HuH-7 (cell line): ENCODE data around the gene CAMTA1.
"Not testable (repeated sequence)": the region's sequence is repeated elsewhere in the genome, so short reads cannot be mapped to it uniquely, and the experiment has no call there.

ENCODE experiments used
- DNase-seq: peaks from one replicate; pipeline ENCODE4 v3.0.0; 2011; ENCODE audit warnings: low spot score

CAMTA1 gene

GRCh38 chr1:7679159-7679872 lies 894.1 kb downstream of the CAMTA1 start:
- no peak for DNase-seq

DNA sequence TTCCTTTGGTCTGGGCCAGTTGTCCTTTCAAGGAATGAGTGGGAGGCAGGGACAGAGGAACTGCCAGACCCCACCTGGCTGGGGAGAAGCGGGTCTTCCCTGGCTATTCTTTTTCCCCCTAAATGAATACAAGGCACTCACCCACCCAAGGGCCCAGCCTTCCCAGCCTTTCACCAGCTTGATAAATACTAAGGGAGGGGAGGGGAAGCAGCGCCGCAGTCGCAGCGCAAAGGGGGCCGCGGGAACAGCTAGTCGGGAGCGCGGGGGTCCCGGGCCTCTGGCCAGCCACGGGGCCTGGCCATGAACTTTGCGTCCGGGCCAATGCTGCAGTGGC lies 894.6 kb downstream of the CAMTA1 start:
- no peak for DNase-seq

- DNase-seq: peak; percentile 46
Measured at GRCh38 chr1:7680207-7680954, 895.1 kb downstream of the CAMTA1 start.

DNA sequence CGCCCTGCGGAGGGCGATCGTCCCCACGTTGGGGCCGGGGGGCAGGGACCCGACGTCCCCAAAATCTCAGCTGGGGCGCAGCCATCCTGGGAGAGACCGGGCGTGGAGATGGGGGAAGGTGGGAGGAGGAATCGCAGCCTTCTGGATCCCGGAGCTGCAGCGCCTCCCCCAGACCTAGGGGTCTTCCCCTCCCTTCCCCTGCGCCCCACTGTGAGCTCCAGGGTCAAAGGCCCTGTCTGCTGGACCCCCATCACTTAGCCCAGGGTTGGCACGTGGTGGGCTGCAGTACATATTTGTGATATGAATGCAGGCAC lies 895.7 kb downstream of the CAMTA1 start:
- DNase-seq: no peak

- DNase-seq: no peak
Measured at GRCh38 chr1:7681401-7681800, 896.1 kb downstream of the CAMTA1 start.

DNA sequence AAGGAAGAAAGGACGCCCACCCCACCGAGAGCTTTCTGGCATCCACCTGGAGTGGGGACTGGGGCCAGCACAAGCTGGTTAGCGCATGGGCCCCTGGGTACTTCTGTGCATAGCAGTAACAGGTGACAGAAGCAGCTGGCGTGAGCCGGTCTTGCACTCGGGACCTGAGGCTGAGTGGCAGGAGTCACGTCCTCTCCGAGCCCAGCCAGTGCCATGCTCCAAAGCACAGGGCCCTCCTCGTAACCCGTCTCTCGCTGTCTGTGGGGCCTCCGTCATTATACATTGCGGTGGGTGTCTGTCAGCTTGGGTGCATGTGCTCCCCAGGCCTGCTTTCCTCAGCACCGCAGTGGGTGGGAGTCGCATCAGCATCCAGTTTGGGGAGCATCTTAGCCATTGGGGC lies 898.3 kb downstream of the CAMTA1 start:
- DNase-seq: no peak

DNA sequence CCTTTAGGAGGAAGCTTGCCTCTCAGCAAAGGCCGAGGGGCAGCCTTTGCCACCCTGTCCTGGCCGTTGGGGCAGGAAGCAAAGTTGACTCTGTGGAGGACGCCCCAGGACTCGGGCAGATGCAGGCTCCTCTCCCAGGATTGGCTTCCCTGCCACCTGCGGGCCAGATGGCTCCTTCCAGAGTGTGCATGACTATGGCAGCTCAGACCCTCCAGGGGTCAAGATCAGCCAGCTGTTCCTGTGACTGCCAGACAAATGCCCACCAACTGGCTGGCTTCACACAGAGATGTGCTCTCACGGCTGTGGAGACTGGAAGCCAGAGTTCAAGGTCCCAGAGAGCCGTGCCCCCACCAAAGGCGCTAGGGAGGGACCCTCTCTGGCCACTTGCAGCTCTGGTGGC lies 898.9 kb downstream of the CAMTA1 start:
- DNase-seq: no peak

GRCh38 chr1:7684861-7685635 lies 899.8 kb downstream of the CAMTA1 start:
- DNase-seq: no peak

DNA sequence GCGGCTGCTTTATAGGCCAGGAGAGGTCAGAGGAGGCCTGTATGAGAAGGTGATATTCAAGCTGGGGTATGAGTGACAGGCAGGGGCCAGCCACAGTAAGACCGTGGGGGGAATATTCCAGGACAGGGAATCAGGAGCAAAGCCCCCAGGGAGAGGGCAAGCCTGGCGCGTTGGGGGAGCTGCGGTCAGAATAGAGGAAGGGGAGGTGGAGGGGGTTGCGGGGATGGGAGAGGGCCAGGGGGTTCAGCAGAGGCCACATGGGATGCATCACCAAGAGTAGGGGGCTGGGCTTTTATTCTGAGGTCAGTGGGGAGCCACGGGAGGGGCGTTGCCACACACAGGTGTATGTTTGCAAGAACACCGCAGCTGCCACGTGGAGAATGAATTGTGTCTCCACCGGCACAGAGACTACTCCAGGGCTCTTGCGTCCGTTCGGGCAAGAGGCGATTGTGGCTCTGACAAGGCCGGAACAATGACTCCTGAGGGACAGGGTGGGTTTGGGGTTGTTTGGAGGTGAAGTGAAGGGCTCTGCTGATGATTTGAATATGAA lies 901.1 kb downstream of the CAMTA1 start:
- DNase-seq: no peak

DNA sequence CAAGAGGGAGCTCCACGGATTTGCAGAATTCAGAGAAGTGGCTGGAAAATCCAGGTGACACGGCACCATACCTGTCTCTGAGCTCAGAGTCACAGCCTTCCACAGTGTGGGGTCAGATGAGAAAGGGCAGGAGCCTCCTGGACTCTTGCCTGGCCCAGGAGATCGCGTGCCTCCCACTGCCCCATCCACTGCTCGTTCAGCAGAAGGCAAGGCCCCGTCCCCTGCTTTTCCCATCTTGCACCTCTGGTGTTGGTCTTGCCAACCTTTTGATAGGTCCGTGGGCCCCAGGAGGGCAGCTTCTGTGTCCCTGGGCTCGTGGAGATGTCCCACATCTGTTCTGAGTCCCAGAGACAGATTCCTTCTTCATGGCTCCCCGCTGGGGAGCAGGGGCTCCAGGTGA lies 902.2 kb downstream of the CAMTA1 start:
- no peak for DNase-seq

GRCh38 chr1:7688659-7689058 lies 903.4 kb downstream of the CAMTA1 start:
- DNase-seq: no peak

- not testable (repeated sequence) for DNase-seq
Measured at GRCh38 chr1:7689307-7689706, 904.1 kb downstream of the CAMTA1 start.

- DNase-seq: no peak
Measured at GRCh38 chr1:7690076-7690475, 904.8 kb downstream of the CAMTA1 start.

DNA sequence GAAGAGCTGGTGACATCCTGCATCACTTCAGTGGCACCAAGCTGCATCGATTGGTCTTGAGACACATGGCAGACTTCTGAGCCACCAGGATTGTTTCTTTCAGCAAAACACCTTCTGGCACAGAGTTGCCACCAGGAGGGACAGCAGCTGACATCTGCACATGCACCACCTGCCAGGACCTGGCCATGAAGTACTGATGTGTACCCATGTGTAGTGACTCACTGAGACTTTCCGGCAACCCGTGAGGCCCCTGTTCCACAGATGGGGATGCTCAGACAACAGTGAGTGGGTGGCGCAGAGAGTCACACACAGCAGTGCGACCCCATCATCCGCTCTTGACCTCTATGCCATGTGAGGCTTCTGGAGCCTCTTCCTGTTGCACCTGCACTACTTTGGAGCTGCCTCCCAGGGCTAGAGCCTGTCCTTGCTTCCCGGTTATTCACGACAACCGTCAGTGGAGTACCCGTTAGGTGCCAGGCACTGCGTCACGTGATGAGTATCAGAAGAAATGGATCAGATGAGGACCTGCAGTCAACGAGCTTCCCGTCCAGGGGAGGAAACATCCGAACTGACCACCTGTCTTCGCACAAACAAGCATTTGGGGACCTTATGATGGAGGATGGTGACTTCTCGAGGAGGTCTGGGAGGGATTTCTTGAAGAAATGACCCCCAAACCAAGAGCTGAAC lies 905.4 kb downstream of the CAMTA1 start:
- DNase-seq: no peak

DNA sequence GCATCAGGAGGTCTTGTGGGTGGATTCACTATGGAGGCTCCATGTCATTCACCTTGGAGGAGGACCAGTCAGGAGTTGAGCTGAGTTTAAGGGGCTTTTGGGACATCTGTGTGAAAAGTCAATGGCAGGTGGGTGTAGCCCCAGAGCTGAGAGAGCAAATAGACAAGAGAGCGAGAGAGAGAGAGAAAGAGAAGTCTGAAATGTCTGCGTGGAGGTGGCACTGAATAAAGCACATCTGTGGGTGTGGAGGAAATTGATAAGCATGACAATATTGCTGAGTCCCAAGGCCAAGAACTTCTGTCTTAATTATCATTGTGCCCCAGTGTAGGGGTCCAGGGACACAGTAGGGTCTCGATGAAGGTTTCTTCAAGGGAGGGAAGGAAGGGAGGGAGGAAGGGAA lies 906.3 kb downstream of the CAMTA1 start:
- DNase-seq: no peak

DNA sequence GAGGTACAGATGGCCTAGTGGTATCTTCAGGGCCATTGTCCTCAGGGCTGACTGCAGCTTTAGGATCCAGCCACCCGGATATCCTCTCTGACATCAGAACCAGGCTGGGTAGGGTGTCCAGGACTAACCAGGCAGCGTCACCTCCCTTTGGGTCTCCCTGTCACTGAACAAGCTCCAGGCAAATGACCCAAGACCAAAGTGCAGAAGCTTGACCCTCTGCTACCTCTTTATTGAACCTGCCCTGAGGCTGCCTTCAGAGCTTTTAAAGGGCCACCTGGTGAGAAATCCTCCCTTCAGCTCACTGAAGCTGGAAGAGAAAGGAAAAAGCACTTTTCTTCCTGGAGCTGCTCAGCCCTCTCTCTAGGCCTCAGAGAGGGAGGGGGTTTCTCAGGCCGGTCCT lies 906.8 kb downstream of the CAMTA1 start:
- no peak for DNase-seq

DNA sequence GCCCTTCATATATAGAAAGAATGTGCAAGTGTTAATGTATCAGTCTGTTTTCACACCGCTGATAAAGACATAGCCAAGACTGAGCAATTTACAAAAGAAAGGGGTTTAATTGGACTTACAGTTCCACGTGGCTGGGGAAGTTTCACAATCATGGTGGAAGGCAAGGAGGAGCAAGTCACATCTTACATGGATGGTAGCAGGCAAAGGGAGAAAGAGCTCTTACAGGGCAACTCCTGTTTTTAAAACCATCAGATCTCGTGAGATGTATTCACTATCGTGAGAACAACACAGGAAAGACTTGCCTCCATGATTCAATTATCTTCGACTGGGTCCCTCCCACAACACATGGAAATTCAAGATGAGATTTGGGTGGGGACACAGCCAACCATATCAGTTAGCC lies 907.8 kb downstream of the CAMTA1 start:
- DNase-seq: not testable (repeated sequence)

GRCh38 chr1:7693662-7694061 lies 908.4 kb downstream of the CAMTA1 start:
- DNase-seq: no peak

DNA sequence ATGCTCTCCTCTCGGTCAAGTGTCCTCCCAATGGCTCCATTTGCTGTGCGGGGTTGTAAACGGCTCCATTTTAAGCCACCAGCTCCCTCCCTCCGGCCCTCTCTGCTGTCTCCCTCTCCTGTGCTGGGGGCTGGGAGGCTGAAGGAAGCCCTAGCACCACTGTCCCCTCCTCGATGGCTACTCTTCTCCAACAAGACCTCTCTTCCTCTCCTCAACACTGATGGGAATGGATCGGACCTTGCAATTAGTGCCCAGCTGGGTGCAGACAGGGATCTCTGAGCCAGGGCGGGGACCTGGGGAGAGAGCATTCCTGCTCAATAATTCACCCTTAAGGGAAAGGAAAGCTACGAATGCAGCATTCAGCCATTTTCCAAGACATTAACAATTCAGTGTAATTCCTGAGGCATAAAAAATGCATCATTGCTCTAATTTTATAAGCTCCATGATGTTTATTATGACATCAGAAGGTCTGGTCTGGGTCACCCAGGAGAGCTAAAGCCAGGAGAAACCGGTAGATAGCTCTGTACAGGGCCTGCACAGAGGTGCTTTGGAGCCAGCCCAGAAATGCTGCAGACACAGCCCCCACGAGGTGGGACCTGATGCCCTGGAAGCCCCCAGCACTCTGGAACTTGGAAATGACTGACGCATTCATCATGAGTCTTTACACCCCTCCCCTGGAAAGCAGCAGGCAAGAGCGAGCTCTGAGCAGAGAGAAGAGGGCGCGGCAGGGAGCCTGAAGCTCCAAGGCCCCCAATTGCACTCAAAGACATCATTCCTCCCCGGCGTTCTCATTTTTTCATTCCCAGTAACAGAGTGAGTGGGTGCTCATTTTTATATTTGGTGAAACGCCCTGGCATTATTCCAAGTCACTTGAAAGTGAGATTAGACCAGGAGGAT lies 909.6 kb downstream of the CAMTA1 start:
- DNase-seq: no peak

DNA sequence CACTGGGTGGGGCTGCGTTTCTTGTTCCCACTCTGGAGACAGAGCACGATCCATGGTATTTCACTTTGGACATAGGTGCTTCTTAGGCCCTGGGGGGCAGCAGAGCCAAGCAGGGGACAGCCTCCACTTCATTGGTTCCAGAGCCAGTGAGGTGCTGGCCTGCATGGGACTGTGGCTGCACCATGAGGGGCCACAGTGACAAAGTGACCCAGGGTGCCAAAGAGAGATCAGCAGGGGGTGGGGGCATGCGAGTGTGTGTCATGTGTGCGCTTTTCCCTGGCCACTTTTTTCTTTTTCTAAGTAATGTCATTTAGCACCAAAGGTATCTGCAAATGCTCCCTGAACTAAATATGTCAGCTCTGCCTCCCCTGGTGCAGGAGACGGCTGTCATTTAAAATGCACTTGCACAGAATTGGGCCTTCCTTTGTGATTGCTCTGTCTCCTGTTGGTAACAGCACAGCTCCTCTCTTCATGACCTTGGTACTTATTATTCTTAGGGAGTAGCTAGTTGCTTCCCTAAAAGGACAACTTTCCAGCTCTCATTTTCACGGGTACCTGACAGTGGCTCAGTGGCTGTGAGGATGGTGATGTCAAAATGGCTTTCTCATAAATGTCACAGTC lies 910.4 kb downstream of the CAMTA1 start:
- DNase-seq: no peak

DNA sequence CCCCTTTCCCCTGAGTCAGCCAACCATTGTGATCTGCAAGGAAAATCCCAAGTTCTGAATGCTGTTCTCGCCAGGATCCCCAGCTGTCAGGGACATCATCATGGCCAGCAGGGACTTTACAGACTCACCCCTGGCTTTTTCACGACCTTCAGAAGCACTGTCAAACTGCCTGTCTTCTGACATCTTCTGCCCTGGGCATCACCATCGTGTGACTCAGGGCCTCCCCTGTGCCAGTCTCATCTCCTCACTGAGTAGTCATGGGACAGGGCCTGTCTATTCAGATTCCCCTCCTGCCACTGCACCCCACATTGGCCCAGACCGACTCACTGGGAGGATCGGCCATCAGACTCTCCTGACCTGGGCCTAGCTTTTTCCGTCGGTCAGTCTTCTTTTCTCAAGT lies 913.4 kb downstream of the CAMTA1 start:
- no peak for DNase-seq
